WTC11 (cell line): Measurements from ENCODE around the gene SVOPL.
A peak's percentile ranks its signal among the peaks of the same experiment; 100 is the strongest.

Source experiments
- ATF3 ChIP-seq: sonication (generic); formaldehyde crosslinking; conservative IDR thresholded peaks from 2 replicates; pipeline ENCODE4 v1.8.1; 2022; ENCODE audit warnings: mild to moderate bottlenecking, missing genetic modification reagents
- CTCF ChIP-seq: fragments of 200-600 bp; IDR thresholded peaks from 2 replicates; pipeline ENCODE4 v1.8.0; 2022; ENCODE audit warnings: antibody characterized with exemption
- GABPB1 ChIP-seq: sonication (generic); formaldehyde crosslinking; IDR thresholded peaks from 2 replicates; pipeline ENCODE4 v1.8.1; 2023; ENCODE audit warnings: mild to moderate bottlenecking, missing genetic modification reagents
- HMGXB4 ChIP-seq: sonication (generic); formaldehyde crosslinking; IDR thresholded peaks from 2 replicates; pipeline ENCODE4 v1.8.1; 2023; ENCODE audit warnings: mild to moderate bottlenecking, moderate library complexity, missing genetic modification reagents
- NFYB ChIP-seq: sonication (generic); formaldehyde crosslinking; conservative IDR thresholded peaks from 2 replicates; pipeline ENCODE4 v1.8.0; 2022; ENCODE audit warnings: low read depth, missing genetic modification reagents
- TCF7 ChIP-seq: sonication (generic); formaldehyde crosslinking; IDR thresholded peaks from 2 replicates; pipeline ENCODE4 v1.8.0; 2022; ENCODE audit warnings: mild to moderate bottlenecking, low read depth, missing genetic modification reagents, moderate library complexity
- TEAD4 ChIP-seq: sonication (generic); formaldehyde crosslinking; IDR thresholded peaks from 2 replicates; pipeline ENCODE4 v1.8.0; 2022; ENCODE audit warnings: mild to moderate bottlenecking, missing genetic modification reagents
- USF2 ChIP-seq: sonication (generic); formaldehyde crosslinking; IDR thresholded peaks from 2 replicates; pipeline ENCODE4 v1.8.1; 2023; ENCODE audit warnings: mild to moderate bottlenecking, missing genetic modification reagents, moderate library complexity
- ZNF121 ChIP-seq: sonication (generic); formaldehyde crosslinking; IDR thresholded peaks from 2 replicates; pipeline ENCODE4 v1.8.0; 2023; ENCODE audit warnings: missing genetic modification reagents
- ZNF219 ChIP-seq: sonication (generic); formaldehyde crosslinking; IDR thresholded peaks from 2 replicates; pipeline ENCODE4 v1.8.0; 2023; ENCODE audit warnings: missing genetic modification reagents, mild to moderate bottlenecking, borderline replicate concordance
- ZNF263 ChIP-seq: sonication (generic); formaldehyde crosslinking; IDR thresholded peaks from 2 replicates; pipeline ENCODE4 v1.8.1; 2022; ENCODE audit warnings: low read depth, mild to moderate bottlenecking, moderate library complexity, missing genetic modification reagents

GRCh38 chr7:138575897-138576428 lies 125.2 kb downstream of the SVOPL start:
- TF ChIP-seq ATF3 (CRISPR knock-in tag) (no peak), CTCF (no peak), GABPB1 (CRISPR knock-in tag) (peak; percentile 69), TEAD4 (CRISPR knock-in tag) (no peak), HMGXB4 (CRISPR knock-in tag) (no peak), ZNF263 (CRISPR knock-in tag) (no peak), ZNF219 (CRISPR knock-in tag) (no peak), TCF7 (CRISPR knock-in tag) (no peak), ZNF121 (no peak), USF2 (no peak), NFYB (no peak)
